Spleen (tissue), 7 donors: ENCODE measurements around the gene MEOX1.

Experiments
- CTCF ChIP-seq, 11 experiments: fragments of 200-600 bp in 7 of 11; fragments of 450-650 bp in 4 of 11; sonication (generic) in 4 of 11; IDR thresholded peaks in 8 of 11; conservative IDR thresholded peaks in 3 of 11; 1 replicate in 7 of 11; 2 replicates in 4 of 11; pipeline versions ENCODE4 v1.4.0 to v1.8.0; 2016 to 2021; ENCODE audit warnings: antibody characterized with exemption in 11 of 11, inconsistent platforms in 4 of 11, mild to moderate bottlenecking in 1 of 11
- POLR2A ChIP-seq, 3 donors: fragments of 450-650 bp; IDR thresholded peaks; one replicate each; pipeline ENCODE4 v1.5.1; 2017; ENCODE audit warnings: antibody characterized with exemption in 3 of 3, mild to moderate bottlenecking in 1 of 3
- donor health status: DM: no; HTN: no; CAD: no; lungs with moderate emphysema.
- donor health status: DM: no; HTN: no; CAD: no.
- donor health status: DM: no; HTN: no; CAD: no.

GRCh38 chr17:43650471-43650870 lies 11.3 kb downstream of the MEOX1 start:
- no peak for TF ChIP-seq CTCF (IDR thresholded peaks at IDR 0.05 in 8 of 11, conservative IDR thresholded peaks at IDR 0.05 in 3 of 11)
- TF ChIP-seq POLR2A (IDR thresholded peaks at IDR 0.05): no peak
